NCI-H2029 treated with DMSO at 0.1 percent for 48 hours (cell line): ENCODE measurements around the gene VAV2.
"Not testable (repeated sequence)": the region's sequence is repeated elsewhere in the genome, so short reads cannot be mapped to it uniquely, and the experiment has no call there.

Source experiments
- DNase-seq: peaks from one replicate; lab custom pipeline; 2025; lab: John Stamatoyannopoulos, UW

VAV2 gene

DNA sequence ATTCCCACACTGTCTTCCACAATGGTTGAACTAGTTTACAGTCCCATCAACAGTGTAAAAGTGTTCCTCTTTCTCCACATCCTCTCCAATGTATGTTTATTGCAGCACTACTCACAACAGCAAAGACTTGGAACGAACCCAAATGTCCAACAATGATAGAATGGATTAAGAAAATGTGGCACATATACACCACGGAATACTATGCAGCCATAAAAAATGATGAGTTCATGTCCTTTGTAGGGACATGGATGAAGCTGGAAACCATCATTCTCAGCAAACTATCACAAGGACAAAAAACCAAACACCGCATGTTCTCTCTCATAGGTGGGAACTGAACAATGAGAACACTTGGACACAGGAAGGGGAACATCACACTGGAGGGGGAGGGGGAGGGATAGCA lies 225.9 kb downstream of the VAV2 start:
- DNase-seq = not testable (repeated sequence)

DNA sequence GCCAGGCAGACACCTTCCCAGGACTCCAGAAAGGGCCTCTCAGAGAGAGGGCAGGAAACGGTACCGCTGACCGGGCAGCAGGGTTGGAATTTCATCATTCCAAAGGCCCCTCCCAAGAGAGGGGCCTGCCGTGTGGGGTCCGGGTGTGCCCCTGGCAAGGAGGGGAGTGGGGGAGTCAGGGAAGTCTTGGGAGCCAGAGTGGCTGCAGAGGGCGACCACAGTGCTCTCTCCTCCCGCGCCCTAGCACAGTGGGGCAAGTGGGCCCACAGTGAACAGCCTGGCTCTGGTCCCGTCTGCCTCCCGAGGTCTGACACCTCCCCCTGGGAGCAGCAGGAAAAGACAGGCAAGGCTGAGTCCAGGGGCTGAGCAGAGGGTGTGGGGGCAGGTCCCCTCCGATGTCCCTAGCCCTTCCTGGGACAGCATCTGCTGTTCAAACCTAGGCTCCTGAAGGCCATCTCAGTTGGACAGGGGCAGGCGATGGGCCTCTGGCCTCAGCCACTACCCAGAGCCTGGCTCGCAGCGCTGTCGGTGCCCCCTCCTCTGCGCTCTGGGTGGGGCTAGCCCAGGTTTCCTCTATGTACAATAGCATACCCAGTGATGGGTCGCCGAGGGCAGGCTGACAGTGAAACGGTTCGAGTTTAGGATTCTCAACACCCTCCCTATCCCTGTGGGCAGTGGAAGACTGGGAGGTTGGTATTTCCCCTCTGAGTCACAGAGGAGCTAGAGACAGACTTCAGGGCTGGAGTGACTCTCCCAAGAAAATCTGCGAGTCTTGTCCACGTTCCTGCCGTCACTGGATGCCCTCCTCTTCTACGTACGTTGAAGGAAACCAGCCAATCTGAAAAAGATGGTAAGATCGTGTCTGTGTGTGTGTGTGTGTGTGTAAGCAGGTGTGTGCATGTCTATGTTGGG lies 228.6 kb downstream of the VAV2 start:
- DNase-seq = no peak

DNA sequence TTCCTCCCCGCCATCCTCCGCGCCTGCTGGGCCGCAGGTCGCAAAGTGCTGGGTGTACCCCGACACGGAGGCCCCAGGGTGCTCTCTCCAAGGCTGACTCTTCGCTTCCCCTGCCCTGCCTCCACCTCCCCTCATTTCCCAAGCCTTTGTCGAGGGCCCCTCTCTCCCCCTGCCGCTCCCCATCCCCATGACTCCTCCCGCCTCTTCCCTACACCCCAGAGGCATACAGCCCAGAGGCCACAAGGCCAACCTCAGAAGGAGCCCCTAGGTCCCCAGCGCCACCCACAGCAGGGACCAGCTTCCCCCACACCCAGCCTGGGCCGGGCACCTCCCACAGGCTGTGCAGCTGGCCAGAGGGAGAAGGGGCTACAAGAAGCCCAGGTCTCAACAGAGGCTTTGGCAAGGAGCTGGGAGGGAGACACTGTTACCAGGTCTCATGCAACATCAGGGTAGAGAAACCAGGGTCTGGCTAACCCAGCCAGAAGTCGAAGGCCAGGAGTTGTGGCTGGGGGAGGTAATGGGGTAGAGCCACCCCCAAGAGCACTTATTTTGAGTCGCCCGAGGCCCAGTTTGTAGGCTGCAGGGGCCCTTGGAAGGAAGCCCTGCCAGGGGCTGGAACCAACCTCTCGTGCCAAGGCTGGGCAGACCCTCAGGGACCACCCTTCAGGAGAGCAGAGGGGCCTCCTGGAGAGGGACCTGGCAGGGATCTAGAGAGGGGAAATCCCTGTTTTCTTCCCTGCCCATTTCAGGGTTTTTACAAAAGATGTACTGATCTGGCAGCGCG lies 229.4 kb downstream of the VAV2 start:
- DNase-seq = no peak

DNA sequence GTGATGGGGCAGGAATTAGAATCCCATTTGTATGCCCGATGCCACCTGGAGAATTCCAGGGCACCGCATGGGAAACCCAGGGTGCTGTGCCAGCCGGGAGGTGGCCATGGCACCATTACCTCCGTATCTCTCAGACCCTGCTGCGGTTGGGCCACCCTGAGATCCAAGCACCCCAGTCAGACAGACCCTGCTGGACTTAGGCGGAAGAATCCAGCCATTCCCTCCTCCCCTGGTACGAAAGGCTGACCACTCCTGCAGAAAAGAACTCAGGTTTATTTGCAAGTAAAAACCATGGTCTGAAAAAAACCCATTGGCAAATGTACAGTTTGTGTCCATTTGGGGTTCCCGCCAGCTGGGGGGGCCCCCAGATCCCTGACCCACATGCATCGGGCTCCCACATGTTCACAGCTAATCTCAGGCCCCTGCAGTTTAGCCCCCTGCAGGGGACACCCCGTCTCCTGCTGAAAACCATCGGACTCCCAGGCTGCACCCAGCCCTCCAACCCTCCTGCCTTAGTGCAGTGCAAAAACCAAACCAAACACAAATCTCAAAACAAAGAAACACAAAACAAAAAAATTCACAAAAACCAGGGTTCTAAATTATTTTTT lies 230.4 kb downstream of the VAV2 start:
- DNase-seq = no peak

DNA sequence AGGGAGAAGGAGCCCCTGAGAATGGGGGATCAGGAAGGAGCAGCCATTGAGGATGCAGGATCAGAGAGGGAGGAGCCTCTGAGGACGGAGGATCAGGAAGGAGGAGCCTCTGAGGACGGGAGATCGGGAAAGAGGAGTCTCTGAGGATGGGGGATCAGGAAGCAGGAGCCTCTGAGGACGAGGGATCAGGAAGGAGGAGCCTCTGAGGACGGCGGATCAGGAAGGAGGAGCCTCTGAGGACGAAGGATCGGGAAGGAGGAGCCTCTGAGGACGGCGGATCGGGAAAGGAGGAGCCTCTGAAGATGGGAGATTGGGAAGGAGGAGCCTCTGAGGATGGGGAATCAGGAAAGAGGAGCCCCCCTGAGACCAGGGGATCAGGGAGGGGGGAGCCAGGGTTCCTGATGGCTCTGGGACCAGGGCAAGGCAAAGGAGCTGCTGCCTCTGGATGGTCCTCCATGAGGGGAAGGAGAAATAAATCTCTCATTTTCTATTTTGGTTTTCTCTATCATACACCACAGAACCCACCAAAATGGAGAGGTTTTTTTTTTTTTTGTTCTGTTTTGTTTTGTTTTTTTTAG lies 231.3 kb downstream of the VAV2 start:
- no peak for DNase-seq

- no peak for DNase-seq
These were observed 232.2 kb downstream of the VAV2 start for GRCh38 chr9:133759946-133760345.

- no peak for DNase-seq
These were observed 232.8 kb downstream of the VAV2 start for GRCh38 chr9:133759146-133759900.

DNA sequence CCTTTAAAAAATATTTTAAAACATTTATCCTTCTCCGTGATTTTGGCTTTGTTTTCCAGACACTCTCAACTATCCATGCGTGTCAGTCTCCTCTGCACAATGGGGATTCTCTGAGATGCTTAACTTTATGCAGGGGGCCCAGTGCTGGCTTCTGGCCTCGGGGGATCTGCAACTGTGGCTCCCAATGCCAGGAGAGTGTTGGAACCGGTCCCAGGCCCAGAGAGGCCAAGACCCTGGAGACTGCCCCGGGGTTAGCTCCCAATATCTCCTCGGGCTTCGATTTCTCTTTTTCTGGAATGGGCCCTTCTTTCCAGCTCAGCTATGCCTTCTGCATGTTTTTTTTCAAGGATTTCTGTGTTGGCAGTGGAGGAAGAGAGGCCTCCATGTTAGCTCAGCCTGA lies 233.9 kb downstream of the VAV2 start:
- DNase-seq = no peak

DNA sequence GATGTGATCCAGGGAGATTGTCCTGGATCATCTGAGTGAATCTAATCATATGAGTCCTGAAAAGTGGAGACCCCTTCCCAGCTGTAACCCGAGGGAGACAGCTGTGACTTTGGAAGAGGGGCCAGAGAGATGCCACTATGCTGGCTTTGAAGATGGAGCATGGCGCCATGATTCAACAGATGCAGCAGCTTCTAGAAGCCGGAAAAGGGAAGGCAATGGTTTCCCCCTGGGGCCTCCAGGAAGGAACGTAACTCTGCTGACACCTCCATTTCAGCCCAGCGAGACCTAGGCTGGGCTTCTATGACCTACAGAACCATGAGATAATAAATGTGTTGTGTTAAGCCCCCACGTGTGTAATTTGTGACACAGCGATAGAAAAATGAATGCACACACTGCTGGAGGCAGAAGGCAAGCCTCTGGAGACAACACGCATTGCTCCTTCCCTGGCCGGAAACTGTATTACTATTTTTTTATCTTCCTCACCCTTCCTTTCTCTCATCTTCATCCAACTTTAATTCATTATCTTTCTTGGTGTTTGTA lies 237.4 kb downstream of the VAV2 start:
- no peak for DNase-seq

DNA sequence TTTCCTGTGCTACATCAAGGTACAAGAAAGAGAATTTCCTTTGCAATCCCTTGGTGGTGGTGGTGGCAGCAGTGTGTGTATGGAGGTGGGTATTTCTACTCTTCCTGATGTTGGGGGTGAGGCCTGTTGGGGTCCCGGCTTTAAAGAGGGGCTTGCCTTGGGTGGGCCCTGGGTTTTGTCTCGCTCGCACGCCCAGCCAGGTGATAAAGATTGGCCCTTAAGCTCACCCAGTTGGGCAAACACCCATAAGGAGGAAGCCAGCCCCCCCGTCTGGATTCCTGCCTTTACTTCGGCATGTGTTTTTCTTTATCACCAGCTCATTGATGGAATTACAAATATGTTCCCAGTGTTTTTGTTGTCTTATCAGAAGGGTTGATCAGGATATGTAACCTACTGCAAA lies 237.9 kb downstream of the VAV2 start:
- DNase-seq = no peak

DNA sequence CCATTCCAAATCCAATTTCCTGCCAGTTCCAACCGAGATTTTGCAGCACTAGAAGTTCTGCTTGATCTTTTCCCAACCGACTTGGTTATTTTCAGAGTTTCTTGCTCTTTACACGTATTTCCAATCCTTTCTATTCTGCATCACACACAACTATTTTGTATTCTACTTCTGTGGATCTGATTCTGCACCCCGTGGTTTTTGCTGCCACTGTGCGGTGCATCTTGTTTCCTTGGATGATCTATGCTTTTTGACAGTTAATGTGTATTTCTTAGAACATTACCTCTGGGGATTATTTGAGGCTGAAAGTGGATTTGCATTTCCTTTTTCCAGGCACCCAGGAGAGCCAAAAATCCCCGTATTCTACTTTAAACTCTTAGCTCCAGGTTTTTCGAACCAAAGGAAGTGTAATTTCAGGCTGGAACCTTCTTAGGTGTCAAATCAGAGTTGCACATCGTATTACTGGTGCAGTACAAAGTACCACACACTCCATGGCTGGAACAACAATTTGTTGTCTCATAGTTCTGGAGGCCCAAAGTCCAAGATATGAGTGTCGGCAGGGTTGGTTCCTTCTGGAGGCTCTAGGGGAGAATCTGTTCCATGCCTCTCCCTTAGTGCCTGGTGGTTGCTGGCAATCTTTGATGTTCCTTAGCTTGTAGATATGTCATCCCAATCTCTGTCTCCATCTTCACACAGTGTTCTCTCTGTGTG lies 239.2 kb downstream of the VAV2 start:
- DNase-seq = no peak

- no peak for DNase-seq
These were observed 241.0 kb downstream of the VAV2 start for GRCh38 chr9:133750982-133751649.

- DNase-seq = no peak
These were observed 244.8 kb downstream of the VAV2 start for GRCh38 chr9:133747309-133747708.

- not testable (repeated sequence) for DNase-seq
These were observed 247.6 kb downstream of the VAV2 start for GRCh38 chr9:133744528-133744927.

DNA sequence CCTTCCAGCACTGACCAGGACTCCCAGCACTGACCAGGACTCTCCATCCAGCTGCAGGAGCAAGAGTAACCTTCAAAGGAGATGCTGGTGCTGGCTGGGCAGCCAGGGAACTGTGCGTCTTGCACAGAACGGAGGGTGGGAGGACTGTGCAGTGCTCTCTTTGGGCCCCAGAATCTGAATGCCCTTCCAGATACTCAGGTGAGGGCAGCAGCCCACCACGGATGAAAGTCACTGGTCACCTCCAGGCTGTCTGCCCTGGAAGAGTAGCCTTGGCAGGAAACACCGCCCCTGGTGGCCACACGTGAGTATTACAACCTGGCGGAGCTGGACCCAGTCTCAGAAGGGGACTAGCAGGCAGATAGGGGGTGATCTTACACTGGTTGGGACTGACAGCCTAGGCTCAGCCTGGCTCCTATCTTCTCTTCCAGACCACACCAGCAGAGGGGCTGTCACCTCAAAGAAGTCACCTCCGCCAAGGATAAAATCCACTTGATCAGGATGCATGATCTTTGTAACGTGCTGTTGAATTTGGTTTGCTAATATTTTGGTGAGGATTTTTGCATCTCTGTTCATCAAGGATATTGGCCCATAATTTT lies 249.2 kb downstream of the VAV2 start:
- peak; percentile 50 for DNase-seq

DNA sequence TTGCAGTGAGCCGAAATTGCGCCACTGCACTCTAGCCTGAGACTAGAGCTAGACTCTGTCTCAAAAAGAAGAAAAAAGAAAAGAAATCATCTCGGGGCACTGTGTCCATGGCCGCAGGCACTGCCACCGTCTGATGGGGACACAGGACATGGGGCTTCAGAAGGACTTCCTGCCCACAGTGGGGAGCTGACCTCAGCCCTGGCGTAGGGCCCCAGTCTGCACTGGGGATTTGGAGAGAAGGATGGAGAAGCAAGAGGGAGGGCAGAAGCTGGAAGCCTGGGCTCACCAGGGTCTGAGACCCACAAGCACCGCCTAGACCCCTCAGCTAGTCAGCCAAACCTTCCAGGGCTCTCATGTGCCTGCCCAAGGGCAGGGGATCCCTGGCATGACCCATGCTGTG lies 249.9 kb downstream of the VAV2 start:
- DNase-seq = no peak

GRCh38 chr9:133741716-133742115 lies 250.4 kb downstream of the VAV2 start:
- no peak for DNase-seq

DNA sequence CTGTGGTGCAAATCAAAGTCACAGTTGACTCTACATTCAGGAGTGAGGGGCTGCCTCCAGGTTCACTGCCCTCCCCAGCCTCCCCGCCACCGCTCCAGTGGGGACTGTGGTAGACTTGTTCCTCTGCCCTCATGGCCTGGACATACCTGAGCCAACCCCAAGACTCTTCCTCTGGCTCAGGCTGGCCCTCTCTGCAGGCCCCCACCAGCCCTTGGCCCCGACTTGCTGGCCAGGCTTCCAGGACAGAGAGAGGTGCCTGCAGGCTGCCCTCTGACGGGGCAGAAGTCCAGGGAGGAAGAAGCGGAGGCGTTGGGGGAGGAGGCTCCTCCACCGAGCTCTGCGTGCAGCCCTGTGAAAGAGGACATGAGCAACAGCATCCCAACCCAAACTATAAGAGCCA lies 251.2 kb downstream of the VAV2 start:
- no peak for DNase-seq

DNA sequence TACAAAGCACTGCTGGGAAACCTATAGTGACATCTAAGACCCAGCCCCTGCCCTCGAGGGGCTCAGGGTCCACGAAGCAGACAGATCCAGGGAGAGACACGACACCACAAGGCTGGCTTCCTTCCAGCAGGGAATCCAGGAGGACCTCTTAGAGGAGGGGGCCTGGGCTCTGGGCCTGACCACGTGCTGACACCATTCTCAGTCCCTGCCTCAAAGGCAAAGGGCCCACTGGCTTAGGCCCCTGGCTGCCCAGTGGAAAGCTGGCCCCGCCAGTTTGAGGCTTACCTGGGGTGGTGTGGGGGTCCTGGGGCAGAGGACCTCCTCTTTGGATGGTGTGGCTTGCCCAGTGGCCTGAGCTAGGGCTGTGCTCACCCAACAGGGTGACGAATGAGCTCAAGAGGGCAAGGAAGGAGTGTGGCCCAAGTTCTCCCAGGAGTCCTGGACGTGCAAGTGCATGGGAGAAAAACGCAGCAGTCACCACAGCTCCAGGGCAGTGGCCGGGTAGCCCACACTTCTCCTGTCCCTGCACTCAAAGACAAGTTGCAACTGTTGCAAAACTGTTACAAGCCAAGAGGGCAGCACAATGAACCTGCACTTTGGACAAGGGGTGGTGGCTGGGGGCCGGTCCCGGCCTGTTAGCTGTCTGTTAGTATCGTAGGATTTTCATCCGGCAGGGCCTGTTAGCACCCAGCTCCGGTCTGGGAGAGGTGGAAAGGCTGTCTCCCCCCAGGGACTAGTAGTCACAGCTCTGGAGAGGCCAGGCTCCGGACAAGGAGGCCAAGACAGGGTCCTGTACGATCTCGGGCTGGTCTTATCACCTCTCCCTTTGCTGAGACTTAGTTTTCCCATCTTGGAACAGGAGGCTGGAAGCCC lies 252.5 kb downstream of the VAV2 start:
- no peak for DNase-seq
